AG10803 (cell line): ENCODE results near the gene ALDH8A1.

Experiments used
- DNase-seq: peaks from one replicate; pipeline ENCODE4 v3.0.0; 2010; ENCODE audit warnings: low read depth
- H3K4me3 ChIP-seq: 2 replicates; pipeline ENCODE4 v1.5.1; 2011; ENCODE audit warnings: mild to moderate bottlenecking, low read length, control low read depth
- CTCF ChIP-seq: conservative IDR thresholded peaks from 2 replicates; pipeline ENCODE4 v1.5.1; 2011; ENCODE audit warnings: mild to moderate bottlenecking, low read length, control low read depth, inconsistent platforms

ALDH8A1 gene

GRCh38 chr6:134984821-134985220 lies 34.9 kb upstream of the ALDH8A1 start:
- no peak overlapping the region for H3K4me3 ChIP-seq
- peak; percentile 40 for DNase-seq
- no peak for TF ChIP-seq CTCF

GRCh38 chr6:134983823-134984222 lies 33.9 kb upstream of the ALDH8A1 start:
- no peak overlapping the region for H3K4me3 ChIP-seq
- no peak for TF ChIP-seq CTCF
- DNase-seq = no peak

- no peak for DNase-seq
Measured at GRCh38 chr6:134982161-134982560, 32.3 kb upstream of the ALDH8A1 start.

DNA sequence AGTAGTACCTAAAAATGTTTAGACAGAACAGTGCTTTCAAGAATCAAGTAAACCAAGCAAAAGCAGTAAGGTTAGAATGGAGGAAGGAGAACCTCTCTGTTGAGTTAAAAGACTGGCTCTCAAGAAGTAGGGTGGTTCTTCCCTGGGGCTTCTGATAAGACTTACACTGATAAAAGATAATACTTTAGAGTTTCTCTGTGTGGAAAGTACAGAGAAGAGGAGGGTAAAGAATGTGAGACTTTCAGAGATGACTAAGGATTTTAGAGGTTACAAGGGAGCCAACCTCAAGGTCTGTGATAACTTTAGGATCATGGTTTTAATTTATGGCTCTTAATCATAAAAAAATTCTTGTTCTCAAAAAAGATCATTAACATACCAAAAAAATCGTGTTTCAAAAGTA lies 30.9 kb upstream of the ALDH8A1 start:
- no peak for TF ChIP-seq CTCF
- H3K4me3 ChIP-seq = no peak overlapping the region
- DNase-seq = no peak

More at GRCh38 chr6:134982161-134982560, 32.3 kb upstream of the ALDH8A1 start:
- no peak overlapping the region for H3K4me3 ChIP-seq
- no peak for TF ChIP-seq CTCF

DNA sequence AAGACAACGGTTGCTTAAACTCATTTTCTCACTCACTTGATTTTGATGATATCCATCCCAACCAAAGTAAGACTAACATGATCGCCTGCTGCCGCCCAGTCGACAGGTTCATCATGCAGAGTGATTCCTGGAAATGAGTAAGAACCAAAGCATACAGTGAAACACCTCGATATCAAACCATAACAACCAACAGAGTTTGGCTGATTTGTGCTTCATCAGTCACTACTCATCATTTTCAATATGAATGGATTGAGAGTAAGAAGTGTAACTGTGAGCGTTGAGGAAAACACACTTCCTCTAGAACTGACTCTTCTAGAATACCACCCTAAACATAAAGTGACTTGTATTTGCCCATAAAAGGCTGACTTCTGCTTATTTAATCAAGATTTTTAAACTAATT lies 29.2 kb upstream of the ALDH8A1 start:
- H3K4me3 ChIP-seq = no peak overlapping the region
- no peak for DNase-seq
- no peak for TF ChIP-seq CTCF

DNA sequence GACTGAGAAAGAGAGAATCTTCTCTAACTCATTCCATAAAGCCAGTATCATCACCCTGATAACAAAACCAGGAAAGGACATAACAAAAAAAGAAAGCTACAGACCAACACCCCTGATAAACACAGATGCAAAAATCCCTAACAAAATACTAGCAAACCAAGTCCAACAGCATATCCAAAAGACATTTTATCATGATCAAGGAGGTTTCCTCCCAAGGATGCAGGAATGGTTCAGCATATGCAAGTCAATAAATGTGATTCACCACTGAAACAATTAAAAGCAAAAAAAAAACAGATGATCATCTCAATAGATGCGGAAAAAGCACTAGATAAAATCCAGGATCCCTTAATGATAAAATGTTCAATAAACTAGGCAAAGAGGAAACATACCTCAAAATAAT lies 24.5 kb upstream of the ALDH8A1 start:
- no peak overlapping the region for H3K4me3 ChIP-seq
- no peak for TF ChIP-seq CTCF
- DNase-seq = no peak

DNA sequence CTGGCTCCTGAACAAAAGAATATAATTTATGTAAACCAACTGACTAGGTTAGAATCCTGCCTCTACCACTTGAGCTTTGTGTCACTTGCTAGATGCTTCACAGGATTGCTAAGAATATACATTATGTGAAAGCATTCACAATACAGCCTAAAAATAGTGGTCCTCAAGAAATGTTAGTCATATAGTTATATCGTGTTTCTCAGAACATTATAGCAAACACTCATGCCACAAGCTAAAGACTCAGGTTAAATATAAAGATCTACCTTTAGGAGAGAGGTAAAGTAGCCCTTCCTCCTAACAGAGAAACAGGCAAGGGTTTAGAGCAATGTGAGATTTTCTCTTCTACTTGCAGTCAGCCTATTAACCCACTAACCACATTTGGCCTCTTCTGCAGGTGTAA lies 17.8 kb upstream of the ALDH8A1 start:
- no peak for TF ChIP-seq CTCF
- DNase-seq = no peak
- H3K4me3 ChIP-seq = no peak overlapping the region
